GM19372 (cell line): ENCODE measurements around the gene GBF1.
"Not testable (repeated sequence)": the region's sequence is repeated elsewhere in the genome, so short reads cannot be mapped to it uniquely, and the experiment has no call there.

Experiments used
- ATAC-seq: cut with Tn5 transposase; IDR thresholded peaks from one replicate; pipeline ENCODE4 v1.9.1; 2021; ENCODE audit warnings: mild to moderate bottlenecking, low read depth, moderate library complexity; ENCODE audit not compliant: unreplicated experiment

The GBF1 gene

DNA sequence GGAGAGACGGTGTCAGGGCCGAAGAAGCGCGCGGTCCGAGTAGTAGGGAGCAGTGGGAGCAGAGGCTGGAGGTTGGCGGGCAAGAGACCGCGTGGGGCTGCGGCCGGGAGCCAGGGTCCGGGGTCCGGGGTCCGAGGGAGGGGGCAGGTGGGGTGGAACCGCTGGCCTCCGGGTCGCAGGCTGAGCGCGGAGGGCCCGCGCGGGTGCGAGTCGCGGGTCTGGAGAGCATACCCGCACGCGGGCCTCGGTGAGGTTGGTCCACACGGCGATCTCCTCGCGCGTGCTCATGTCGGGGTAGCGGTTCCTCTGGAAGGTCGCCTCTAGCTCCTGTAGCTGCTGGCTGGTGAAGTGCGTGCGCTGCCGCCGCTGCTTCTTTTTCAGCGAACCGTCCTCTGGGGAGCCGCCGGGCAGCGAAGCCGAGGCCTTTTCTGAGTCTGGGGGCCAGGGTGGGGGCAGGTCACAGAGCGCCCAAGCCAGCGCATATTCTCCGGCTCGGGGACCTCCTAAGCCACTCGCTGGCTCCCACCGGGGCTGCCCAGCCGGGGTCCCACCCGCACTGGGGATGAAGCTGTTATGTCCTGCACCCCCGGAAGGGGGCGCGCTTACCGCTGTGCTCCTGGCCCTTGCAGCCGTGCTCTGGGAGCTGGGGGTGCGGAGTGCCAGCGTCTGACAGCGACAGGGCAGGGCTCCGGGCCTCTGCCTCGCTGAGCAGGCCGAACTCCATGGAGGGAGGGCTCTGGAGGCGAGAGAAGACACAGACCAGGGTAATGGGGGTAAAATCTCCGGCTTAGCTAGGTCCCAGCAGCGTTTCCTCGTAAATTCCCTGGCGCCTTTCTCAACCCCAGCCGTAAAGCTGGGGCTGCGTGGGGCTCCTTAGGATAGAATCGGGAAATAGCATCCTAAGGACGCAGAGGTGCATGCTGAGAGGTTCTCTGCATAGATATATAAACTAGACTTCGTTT lies 13.7 kb upstream of the GBF1 start:
- no peak for ATAC-seq

DNA sequence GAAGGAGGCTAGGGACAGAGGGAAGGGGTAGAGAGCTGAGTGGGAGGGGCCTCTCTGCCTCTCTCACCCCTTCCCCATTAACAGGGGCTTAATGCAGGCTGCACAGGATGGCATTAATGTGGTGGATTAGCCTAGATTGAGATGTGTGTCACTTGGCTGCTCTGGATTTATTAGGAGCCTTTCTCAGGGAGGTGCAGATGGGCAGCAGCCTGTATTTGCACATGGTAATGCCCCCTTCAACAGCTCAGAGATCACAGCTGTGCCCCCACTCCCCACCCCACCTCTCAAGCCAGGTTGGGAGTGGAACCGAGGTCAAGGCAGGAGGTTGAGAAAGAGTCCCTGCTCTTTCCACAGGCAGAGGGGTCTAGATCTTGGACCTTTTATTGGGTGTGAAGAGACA lies 11.3 kb upstream of the GBF1 start:
- ATAC-seq: no peak

DNA sequence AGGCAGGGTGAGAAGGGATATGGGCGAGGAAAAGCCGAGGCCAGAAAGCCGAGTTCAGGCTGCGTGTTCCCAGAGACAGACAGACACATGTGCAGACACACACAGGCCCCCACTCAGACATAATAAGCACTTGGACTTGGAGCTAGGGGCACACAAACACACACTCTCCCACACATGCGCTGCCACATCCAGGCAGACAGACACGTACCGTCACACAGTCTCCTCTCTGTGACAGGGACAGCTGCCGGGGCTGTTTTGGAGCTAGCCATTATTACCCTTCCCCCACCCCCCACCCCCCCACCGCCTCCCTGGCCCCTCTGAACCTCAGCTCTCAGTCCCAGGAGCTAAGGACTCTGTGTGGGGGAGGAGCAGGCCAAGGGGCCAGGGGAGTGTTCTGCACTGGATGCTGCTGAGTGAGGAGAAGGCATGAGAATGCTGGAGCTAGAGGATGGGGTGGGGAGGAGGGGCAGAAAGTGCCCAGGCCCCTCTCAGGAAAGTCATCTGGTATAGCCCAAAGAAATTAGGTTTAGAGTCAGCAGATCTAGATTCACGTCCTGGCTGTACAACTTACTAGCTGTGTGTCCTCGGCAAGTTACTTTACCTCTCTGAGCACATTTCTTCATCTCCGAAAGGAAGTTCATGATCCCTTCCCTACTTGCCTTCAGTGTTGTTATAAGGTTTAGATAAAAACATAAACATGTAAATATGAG lies 10.3 kb upstream of the GBF1 start:
- ATAC-seq: no peak

DNA sequence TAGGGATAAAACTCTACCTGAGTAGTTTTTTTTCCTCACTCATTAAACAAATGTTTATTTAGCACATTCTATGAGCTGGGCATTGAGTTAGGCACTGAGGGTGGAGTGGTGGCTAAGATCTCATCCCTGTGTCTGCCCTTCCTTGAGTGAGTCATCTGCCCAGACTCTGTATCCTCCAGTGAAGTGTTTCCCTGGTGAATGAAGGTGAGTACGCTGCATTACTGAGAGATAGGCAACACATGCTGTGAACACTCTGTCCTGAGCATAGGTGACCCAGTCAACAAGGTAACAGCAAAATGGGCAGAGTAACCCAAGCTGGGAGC lies 9.8 kb upstream of the GBF1 start:
- ATAC-seq: no peak

DNA sequence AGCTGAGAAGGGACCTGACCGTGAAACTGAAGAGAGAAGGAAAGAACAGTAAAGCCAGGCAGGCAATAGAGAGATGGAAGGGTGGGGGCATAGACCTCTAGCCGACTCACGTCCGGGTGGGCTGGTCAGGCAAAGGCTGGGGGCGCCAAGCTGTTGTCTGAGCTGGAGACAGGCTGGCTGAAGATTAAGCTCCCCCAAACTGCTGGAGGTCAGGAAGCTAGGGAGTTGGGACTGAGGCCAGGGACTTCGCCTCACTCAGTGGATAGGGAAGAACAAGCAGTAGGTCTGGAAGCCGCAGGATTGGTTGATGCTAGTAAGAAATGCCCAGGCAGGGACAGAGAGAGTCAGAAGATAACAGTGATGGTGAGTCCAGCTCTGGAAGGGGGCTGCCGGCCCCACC lies 9.3 kb upstream of the GBF1 start:
- ATAC-seq: no peak

DNA sequence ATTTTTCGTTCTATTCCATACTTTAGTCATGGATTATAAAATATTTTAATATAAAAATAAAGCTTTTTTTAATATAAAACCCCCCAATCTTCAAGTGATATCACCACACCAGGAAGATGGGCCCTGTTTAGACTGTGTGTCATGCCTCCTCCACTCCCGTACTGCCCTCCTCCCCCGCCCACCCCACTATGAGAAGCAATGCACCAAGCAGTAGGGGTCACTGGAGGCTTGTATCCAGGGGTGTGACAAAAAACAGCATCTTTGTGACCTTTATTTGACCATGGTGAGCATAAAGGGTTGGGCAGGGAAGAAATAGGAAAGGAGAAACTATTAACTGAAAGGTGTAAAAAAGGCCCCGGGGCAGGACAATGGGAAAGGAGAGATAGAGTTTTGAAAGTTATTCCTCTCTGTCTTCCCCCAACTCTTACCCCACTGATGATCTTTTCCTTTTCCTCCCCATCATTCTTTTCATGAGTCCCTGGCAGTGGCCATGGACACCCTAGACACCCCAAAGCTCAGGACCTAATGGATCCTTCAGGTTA lies 7.5 kb upstream of the GBF1 start:
- no peak for ATAC-seq

DNA sequence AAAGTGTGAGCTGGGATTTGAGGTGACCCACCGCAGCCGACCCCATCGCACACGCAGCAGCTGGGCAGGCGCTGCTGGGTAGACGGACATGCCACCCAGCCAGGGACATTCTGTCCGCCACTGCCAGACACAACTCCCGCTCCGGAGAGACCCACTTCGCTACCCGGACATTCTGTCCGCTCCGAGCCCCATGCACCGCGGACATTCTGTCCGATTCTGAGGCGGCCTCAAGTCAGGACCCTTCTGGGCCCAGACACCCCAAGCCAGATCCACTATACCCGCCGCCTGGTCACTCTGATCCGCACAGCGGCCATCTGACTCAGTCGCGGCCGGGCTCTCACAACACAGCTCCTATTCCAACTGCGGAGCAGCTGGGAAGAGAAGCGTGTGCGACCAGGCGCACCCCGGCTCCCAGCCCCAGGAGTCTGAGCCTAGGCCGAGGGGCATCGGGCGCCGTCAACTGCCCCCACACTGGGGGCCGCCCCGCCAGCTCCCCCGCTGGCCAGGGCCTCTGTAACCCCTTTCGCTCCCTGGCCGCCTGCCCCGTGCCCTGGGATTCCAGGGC lies 4.8 kb upstream of the GBF1 start:
- no peak for ATAC-seq

DNA sequence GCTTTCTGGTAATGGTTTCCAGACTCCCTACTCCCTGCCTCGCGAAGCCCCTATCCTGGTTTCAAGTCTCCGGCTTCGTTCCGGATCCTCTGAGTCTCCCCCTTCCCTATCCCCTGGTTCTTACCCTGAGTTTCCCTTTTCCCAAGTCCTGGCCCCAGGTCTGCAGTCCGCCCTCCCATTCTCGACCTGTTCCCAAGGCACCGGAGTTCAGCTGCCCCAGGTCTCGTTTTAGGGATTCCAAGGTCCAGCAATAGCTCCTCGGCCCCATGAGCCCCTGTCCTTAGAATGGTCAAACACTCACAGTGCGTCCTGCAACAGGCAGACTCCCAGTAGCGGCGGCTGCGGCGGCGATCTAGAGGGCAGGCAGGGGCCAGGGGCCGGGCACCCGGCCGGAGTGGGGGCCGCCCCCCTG lies 4.3 kb upstream of the GBF1 start:
- no peak for ATAC-seq

DNA sequence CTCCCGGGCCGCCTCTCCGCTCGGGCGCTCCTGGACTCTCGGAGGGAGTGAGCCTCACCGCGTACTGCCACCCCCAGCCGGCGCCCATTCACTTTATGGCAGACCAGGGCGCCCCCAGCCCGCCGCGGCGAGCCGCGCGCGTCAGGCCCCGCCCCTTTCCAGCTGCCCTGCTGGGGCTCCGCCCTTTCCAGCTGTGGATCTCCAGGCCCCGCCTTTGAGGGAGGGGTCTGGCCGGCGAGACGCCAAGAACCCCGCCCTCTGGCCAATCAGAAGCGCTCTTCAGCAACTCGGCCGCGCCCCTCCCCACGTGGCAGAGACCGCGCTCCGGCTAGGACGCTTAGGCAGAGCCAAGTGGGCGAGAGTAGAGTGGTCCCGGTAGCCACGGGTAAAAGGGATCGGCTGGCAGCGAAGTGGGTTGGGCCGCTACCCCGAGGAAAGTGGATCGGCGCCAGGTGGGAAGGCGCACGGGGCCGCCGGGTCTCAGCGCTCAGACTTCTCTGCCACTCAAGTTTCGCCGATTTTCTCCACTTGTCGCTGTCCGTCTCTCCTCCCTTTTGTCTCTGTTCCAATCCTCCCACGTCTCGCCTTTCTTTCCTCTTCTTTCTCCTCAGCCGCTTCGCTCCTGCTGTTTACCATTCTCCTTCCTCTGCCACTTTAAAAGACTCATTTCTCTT lies 3.8 kb upstream of the GBF1 start, which contains the start of gene PITX3:
Gene PITX3 (minus strand): TSS at position 69 of the 674 bp plus-strand sequence. CDS start 9,432 bp downstream, outside the sequence.
- ATAC-seq: peak; percentile 33

DNA sequence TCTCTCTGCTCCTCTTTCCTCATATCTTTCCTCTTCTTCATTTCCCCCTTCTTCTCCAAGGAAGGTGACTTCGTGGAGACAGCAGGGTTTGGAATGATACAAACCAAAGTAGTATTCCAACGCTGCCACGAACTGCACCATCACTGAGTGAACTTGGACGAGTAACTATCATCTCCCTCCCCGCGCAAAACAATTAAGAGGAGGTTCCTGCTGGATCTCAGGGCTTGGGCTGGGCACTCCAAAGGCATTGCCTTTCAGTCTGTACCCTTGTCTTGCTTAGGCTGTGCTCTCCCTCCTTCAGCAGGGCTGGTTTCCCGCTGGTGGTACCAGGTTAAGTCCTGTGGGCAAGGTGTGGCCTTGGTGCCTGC lies 3.2 kb upstream of the GBF1 start:
- no peak for ATAC-seq

DNA sequence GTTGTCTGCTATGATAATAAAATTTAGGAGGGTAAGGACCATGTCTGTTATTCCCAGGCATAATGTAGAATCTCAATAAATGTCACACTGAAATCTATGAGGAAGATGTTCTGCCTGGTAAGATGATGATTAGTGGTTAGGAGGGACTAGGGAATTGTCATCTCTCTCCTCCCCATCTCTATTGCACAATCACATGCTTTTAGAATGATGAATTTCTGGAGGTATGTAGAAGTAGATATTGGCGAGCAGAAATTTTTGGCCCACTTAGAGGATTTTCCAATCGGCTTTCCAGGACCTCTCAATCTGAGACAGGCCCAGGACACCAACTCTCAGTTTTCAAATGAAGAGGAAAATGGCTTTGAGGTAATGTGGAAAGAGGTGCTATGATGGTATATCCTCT lies 2.0 kb upstream of the GBF1 start:
- ATAC-seq: no peak

DNA sequence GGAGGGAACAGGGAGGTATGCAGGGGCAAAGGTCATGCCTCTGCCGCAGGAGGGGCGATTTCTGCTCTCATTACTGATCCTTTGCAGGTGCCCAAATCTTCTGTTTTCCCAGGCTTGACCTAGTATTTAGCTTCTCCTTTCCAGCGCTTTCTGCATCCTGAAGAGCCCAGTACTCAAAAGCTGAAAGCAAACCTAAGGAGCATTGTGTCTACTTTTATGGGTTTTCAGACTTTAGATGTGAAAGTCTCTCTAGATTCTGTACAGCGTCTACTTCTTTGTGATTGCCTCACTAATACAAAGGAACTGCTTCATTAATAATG lies 560 bp downstream of the GBF1 start:
- no peak for ATAC-seq

DNA sequence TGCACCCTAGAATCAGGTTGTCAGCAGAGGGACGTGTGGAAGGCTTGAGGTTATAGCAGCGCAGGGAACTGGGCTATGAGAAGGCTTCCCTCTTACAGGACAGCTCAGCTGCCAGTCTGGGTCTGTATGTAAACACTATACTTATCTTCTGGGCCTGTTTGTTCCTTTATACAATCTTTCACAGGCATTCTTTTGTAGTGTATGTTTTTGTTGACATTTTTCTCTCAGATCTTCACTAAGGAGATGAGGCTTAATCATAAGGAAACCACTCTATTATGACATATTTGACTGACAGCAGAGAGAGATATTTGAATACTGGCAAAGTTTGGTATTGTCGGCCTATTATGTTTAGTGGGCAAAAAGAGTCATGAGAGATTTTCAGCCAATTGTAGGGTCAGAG lies 929 bp downstream of the GBF1 start:
- no peak for ATAC-seq

DNA sequence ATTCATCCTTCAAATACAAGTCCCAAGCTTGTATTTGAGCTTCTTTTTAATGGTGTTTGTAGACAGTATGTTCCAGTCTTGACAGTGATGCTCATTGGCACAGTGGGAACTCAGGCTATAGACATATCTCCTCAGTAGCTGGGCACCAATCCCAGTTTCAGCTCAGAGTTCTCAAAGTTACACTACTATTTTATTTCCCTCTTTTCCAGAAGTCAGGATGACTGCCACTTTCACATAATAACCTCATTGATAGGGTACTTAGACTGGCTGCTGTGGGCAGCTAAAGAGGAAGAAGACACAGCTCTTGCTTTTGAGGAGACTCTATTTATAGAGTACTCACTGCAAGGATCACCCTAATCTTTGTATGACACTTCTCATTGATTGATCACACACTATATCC lies 2.4 kb downstream of the GBF1 start:
- ATAC-seq: no peak

DNA sequence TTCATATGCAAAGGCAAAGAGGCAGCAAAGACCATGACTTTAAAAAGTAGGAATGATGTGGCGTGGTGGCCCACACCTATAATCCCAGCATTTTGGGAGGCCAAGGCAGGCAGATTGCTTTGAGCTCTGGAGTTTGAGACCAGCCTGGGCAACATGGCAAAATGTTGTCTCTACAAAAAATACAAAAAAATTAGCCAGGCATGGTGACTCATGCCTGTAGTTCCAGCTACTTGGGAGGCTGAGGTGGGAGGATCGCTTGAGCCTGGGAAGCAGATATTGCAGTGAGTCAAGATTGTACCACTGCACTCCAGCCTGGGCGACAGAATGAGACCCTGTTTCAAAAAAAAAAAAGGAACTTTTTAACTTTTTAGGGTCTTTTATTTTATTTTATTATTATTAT lies 7.2 kb downstream of the GBF1 start:
- ATAC-seq: not testable (repeated sequence)

DNA sequence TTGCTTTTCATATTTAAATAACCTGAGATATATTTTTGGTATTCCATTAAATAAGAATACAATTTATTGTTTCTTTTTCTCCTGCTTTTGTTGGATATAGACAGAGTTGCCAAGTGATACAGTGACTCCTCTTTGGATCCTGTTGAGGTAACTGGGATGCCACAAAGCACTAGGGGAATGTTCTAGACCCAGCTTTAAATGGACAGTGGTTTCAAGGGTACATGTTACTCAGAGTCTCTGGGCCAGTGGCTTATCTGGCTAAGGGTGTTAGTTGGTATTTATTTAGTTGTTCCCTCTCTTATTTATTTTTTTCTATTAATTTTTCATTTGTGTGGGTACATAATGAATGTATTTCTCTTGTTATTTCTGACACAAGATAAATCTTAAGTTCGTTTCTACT lies 9.1 kb downstream of the GBF1 start:
- ATAC-seq: no peak

DNA sequence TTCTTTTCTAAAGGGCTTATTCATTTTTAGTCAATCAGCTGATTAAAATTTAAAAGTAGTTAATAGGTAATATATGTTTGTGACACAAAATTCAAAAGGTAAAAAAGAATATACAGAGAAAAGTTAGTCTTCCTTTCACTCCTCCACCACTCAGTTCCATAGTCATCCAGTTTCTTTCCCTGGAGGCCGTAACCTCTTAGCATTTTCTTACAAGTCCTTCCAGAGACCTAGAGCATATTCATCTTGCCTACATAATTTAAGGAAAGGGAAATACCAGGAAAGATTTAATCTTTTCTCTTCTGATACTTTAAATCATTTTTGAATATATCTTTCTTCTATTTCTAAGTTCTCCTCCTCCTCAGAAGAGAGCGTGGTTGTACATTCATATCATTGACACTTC lies 10.1 kb downstream of the GBF1 start:
- ATAC-seq: no peak

DNA sequence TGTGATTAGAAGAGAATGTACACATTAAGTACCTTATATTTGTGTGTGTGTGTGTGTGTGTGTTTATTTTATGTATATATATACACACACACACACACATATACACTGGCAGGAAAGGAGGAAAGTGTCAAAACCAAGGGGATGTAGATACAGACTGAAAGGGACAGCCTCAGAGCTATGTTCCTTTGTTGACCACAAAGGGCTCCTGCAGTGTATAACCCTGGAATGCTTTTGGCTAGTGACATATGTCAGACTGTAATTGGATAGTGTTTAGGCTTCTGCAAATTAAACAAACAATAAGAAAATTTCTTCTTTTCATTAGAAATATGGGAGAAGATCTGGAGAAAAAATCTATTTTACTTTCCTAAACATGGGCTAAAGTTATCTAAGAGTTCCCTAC lies 15.9 kb downstream of the GBF1 start:
- ATAC-seq: no peak

DNA sequence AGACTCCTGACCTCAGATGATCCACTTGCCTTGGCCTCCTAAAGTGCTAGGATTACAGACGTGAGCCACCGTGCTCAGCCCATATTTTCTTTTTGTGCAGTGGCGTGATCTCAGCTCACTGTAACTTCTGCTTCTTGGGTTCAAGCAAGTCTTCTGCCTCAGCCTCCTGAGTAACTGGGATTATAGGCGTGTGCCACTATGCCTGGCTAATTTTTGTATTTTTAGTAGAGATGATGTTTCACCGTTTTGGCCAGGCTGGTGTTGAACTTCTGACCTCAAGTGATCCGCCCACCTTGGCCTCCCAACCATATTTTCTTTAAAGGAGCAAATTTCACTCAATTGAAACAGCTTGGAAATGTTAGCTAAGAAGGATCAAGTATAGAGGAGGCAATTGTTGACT lies 16.5 kb downstream of the GBF1 start:
- no peak for ATAC-seq

DNA sequence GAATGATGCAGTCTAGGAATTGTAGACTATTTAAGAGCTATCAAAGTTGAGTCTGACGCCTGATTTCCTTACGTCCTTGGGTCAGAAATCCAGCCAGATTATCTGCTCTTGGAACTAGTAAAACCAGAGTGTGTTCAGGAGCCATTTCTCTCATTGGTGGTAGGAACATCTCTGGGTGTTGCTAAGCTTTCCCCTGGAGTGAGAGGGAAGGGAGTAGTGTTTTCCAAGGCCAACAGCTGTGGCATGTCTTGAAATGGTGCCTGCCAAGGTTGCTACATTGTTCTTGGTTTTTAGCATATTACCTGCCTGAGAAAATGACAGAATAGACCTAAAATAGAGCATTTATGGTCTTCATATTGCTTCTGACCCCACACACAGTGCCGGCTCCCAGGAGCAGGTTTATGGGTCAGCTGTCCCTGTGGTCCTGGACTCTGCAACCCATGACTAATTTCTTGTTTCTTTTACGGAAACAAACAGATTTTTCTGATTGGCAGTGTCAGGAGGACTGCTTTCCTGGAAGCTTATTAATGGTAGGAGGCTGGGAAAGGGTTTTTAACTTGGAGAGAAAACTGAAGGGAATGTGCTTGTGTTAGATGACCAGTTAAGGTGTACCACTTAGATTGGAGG lies 17.5 kb downstream of the GBF1 start:
- ATAC-seq: no peak

DNA sequence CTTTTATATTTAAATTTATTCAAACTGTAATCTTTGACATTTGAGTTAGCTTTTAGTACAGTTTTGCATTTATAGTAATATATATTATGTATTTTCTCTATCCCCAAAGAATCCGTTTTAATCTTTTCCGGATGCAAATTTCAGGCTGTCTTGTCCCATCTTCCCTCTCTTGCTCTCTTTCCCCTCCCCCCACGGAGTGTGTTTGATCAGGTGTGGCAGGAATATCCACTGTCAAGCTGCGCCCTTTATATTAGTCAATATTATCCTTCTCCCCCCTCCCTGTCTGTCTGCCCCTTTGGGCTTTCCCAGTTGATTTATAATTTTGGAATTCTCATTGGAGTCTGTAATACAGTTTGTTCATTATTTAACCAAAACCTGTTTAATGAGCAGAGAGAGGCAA lies 19.0 kb downstream of the GBF1 start:
- no peak for ATAC-seq
